GOT3 (cell line): Measurements from ENCODE around the gene IL31RA.
"Not testable (repeated sequence)": the region's sequence is repeated elsewhere in the genome, so short reads cannot be mapped to it uniquely, and the experiment has no call there.

Experiments
- DNase-seq: peaks from one replicate; lab custom pipeline; 2025; ENCODE audit warnings: mixed read lengths; lab: John Stamatoyannopoulos, UW

Gene IL31RA

GRCh38 chr5:55850839-55851674, at the start of gene IL31RA:
IL31RA (plus strand) TSS chr5:55851357; CDS start chr5:55851571, 214 bp downstream.
- DNase-seq = no peak

DNA sequence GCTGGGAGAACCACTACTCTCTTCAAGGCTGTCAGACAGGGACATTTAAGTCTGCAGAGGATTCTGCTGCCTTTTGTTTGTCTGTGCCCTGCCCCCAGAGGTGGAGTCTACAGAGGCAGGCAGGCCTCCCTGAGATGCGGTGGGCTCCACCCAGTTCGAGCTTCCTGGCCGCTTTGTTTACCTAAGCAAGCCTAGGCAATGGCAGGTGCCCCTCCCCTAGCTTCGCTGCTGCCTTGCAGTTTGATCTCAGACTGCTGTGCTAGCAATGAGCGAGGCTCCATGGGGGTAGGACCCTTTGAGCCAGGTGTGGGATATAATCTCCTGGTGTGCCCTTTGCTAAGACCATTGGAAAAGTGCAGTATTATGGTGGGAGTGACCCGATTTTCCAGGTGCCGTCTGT, 42.3 kb upstream of the IL31RA start:
- not testable (repeated sequence) for DNase-seq

DNA sequence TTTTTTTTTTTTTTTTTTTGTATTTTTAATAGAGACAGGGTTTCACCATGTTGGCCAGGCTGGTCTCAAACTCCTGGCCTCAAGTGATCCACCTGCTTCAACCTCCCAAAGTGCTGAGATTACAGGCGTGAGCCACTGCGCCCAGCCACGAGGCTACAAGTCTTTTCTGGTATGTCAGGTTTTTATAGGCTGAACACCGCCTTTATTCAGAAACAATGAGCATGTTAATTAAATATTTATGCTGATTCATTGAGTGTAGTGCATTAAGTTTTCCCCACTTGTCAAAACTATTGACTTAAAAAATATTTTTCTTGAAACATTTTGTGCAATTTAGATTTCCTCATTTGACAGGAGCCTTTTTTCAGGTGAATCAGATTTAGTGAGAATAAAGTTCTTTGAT, 35.2 kb upstream of the IL31RA start:
- DNase-seq = not testable (repeated sequence)

- peak; percentile 2 for DNase-seq
These were observed 34.8 kb upstream of the IL31RA start for GRCh38 chr5:55816342-55816741.

DNA sequence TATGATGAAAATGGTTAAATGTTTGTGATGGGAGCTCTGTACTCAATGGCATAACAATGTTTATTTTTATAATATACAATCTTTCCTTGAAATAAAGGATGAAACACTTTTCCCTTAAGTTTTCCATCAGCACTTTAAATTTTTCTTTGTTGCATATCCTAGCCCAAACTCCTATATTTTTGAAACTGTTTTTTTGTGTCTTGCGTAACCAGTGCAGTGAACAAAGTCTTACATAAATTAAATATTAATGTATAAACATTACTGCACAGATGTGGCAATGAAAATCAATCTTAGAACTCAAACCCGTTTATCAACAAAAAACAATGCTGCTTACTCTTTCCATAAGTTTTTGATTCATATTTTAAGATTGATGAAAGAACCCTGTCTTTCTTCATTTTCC, 34.1 kb upstream of the IL31RA start:
- no peak for DNase-seq

DNA sequence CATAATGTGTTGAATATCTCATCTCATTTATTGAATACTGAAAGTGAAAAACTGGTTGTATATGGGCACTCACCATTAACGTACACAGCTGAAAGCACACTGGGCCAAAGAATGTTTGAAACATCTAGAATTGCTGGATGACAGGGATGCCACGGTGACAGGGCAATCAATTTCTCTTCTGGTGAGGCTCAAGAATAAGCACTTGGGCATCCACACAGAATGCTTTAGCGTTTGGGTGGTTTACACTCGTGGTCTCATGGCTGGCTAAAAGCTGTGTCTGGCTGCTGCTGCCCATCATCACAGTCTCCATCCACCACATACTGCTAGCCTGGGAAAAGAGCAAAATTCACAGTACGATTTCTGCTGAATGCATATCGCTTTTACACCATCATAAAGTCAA, 30.7 kb upstream of the IL31RA start:
- no peak for DNase-seq

DNA sequence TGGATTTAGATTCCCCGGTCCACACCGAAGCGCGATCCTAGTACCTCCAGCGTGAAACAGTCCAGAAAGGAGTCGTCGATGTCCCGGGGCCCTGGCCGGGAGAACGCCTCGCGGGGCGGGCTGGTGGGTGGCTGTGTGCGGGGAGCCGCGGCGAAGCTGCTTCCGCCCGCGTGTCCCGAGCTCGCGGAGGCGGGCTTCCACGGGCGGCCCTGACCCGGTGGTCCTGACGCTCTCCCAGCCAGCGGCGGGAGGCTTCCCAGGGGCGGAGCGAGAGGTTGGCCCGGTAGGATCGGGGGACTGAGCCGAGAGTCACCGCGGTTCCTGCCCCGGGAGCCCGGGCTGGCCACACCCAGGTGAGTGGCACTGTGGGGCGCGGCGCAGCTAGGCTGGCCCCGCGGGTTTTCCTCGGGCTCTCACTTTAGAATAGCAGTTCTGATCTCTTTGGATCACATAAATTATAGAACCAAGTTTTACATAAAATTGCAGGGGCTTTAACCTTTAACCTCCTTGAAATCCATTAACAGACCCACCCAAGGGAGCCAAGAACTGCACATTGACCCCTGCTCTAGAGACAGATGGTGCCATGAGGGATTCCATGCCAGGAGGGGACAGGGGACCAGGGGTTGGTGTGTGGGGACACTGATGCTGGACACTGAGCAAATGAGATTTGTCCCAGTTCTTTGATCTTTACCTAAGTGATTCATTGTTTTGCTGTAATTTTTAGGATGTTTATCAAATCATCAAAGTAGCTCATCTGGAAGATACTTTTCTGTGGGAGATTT, 29.2 kb upstream of the IL31RA start:
- no peak for DNase-seq

- DNase-seq = no peak
These were observed 27.9 kb upstream of the IL31RA start for GRCh38 chr5:55823151-55823796.

DNA sequence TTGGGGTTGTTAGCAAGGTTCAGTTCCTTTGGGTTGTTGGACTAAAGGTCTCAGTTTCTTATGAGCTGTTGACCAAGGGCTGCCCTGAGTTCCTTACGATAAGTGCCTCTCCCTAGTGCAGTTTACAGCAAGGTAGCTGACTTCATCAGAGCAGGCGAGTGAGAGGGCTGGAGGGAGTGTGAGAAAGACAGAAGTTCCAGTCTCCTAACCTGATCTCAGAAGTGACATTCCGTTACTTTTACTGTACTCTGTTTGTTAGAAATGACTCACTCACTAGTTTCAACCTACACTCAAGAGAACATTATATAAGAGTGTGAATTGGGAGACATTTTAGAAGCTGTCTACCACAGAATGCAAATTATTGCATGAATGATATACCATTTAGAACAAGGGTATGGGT, 21.2 kb upstream of the IL31RA start:
- no peak for DNase-seq

- no peak for DNase-seq
These were observed 18.7 kb upstream of the IL31RA start for GRCh38 chr5:55832446-55832845.

DNA sequence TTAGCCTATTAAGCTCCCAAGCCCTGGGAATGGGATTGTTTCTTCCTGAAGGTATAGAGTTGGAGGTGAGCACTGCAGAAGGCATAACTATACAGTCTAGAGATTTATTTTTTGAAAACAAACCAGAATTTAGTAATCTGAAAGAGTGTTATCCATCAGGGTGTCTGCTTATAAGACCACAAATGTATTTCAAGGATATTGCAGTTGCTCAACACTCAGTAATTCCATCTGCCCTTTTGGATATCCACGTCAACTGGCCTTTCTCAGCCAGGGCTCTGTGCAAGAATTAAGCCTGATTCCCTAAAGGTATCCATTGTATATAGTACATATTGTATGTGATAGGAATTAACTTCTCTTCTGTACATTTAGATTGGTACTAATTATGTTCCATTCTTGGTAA, 15.0 kb upstream of the IL31RA start:
- no peak for DNase-seq

GRCh38 chr5:55841976-55842375, 9.2 kb upstream of the IL31RA start:
- DNase-seq = no peak

GRCh38 chr5:55847837-55848236, 3.3 kb upstream of the IL31RA start:
- DNase-seq = no peak

GRCh38 chr5:55848783-55849182, 2.4 kb upstream of the IL31RA start:
- no peak for DNase-seq

GRCh38 chr5:55851675-55851979, 470 bp downstream of the IL31RA start:
- DNase-seq = no peak

DNA sequence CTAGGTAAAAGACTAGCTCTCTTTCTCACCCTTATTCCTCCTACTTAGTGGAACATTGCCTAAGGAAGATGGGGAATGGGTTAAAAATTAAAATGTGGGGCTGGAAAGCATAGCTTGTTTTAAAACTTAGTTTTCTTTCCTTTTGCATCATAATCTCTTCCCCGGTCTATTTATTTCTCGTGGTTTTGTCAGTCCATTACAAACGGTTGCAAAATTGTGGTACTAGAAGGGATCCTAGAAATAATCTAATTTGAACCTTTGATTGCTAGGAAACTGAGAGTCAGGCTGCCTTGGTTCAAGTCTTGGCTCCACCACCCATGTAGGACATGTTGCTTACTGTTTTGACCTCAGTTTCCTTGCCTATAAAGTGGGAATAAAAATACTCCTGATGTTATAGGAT, 1.3 kb downstream of the IL31RA start:
- DNase-seq = no peak

- no peak for DNase-seq
These were observed 2.0 kb downstream of the IL31RA start for GRCh38 chr5:55853041-55853670.

DNA sequence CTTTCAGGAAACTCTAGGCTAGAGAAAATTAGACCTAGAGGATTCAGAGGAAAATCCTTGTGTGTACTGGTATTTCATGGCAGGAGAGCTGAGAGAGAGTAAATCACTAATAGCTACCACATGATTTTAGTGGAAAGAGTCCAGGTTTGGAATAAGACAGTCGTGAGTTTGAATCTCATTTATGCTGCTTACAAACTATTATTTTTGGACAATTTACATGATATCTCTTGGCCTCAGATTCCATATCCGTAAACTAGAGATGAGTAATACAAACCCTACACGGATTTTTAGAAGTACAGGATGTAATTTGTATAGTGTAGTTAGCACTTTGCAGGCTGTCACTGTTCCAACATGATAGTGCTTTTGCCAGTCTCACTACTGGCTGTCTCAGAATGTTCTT, 2.7 kb downstream of the IL31RA start:
- no peak for DNase-seq

DNA sequence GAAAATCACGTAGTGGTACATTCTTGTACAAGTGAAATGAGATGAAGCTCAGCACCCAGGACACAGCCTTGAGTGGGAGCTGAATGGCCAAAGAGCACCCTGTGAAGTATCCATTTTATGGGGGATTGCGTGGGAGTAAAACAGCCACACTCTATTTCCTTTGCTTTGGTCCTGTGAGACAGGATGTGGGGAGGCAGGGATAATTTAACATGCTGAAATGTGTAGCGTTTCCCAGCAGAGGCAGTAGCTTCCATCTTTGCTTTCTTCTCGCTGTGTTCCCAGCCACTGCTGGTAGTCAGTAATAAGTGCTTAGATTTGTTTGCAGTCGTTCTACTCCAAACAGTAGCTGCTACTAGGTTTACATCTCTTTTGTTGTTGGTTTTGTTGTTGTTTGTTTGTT, 4.4 kb downstream of the IL31RA start:
- DNase-seq = no peak

DNA sequence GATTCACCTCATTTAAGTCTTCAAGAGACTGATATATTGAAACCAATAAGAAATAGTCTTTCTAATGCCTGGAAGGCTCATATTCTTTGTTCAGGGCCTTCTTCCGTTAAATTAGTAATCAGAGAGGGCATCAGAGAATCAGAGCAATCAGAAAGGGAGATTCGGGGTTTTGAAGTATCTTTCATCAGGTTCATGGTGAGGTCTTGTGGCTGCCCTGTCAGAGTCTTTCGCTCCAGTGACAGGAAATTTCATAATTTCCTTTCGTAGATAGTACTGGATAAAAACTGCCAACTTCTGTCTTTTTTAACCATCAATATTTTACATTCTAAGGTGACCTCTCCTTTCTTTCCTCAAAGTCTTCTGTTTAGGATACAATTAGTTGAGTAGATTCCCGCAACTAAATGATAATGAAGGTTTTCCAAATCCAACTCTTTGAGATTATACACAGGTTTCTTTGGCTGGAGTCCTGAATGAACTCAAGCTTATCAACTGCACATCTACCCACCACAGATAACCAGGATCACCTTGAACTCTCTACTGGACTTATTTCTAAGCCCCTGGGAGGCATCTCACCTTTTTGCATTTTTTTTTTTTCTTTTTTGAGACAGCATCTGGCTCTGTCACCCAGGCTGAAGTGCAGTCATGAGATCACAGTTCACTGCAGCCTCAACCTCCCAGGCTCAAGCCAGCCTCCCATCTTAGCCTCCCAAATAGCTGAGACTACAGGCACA, 5.5 kb downstream of the IL31RA start:
- no peak for DNase-seq

DNA sequence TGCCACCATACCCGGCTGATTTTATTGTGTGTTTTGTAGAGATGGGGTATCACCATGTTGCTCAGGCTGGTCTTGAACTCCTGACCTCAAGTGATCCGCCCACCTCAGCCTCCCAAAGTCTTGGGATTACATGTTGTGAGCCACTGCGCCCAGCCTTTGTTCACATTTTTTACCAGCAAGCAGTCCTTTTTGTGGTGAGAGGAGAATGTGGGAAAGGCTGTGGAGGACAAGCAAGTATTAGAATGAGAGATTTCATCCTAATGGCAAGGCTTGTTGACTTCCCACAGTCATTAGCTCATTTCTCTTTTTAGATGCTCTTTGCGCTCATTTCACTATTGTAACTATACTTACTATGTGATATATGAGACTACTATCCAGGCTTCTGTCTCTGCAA, 6.1 kb downstream of the IL31RA start:
- no peak for DNase-seq

- DNase-seq = no peak
These were observed 6.9 kb downstream of the IL31RA start for GRCh38 chr5:55858104-55858503.
